GM12878 (cell line): ENCODE results near the gene N4BP3. TPM values are rescaled to one million over a fixed set of nuclear protein-coding genes. Genes with fewer than 3 reads are reported as not detected.

Experiments used
- ATAC-seq: fragments of 200-7000 bp; cut with Tn5 transposase; 3 replicates; pipeline ENCODE4 v1.9.1; 2020; ENCODE audit warnings: mild to moderate bottlenecking, moderate library complexity
- BruUV-seq: library from RNA; stranded (reverse); fragments of 400-500 nt; replicated peaks from 2 replicates; lab custom pipeline; 2021; lab: Mats Ljungman, UMichigan
- CTCF ChIA-PET: fragments of 300-600 bp; sonication (Branson Sonifier 250); formaldehyde crosslinking; extraction: SDS; loops from one replicate; lab custom pipeline; 2021; ENCODE audit warnings: inconsistent platforms; lab: Yijun Ruan, JAX
- POLR2A ChIA-PET: fragments of 350-600 bp; formaldehyde crosslinking; extraction: SDS; loops from one replicate; lab custom pipeline; 2021; ENCODE audit warnings: inconsistent platforms; lab: Charles Lee
- RAD21 ChIA-PET: fragments of 300-600 bp; sonication (Branson Sonifier 250); formaldehyde crosslinking; loops from one replicate; lab custom pipeline; 2023; ENCODE audit warnings: antibody characterized with exemption; ENCODE audit not compliant: unreplicated experiment; lab: Charles Lee
- SMC1A ChIA-PET: fragments of 300-600 bp; sonication (Branson Sonifier 250); formaldehyde crosslinking; loops from one replicate; lab custom pipeline; 2023; ENCODE audit not compliant: unreplicated experiment, uncharacterized antibody; lab: Charles Lee
- DNase-seq: peaks from one replicate; pipeline ENCODE4 v3.0.0-alpha.2; 2011; ENCODE audit warnings: low read depth, low spot score
- FAIRE-seq: peaks from 3 replicates; lab custom pipeline; 2011; peaks lifted over from hg19 to GRCh38; lab: Jason Lieb, UNC
- H2AFZ ChIP-seq: 2 replicates; pipeline ENCODE4 v1.6.0; 2011; ENCODE audit warnings: low read depth, low read length, control low read depth; ENCODE audit not compliant: control insufficient read depth
- H3K27ac ChIP-seq: 2 replicates; pipeline ENCODE4 v1.5.1; 2011; ENCODE audit warnings: control low read depth; ENCODE audit not compliant: control insufficient read depth, insufficient read depth
- H3K27me3 ChIP-seq, 2 experiments: replicated peaks in 1 of 2; 2 replicates each; pipeline versions ENCODE4 v1.6.0 to v1.6.1; 2011; ENCODE audit warnings: low read length in 1 of 2; ENCODE audit not compliant: control insufficient read depth in 2 of 2, insufficient read depth in 2 of 2
- H3K36me3 ChIP-seq, 2 experiments: 2 replicates each; pipeline ENCODE4 v1.5.1; 2011; ENCODE audit warnings: low read length in 1 of 2; ENCODE audit not compliant: control insufficient read depth in 2 of 2, insufficient read depth in 2 of 2
- H3K4me1 ChIP-seq: 2 replicates; pipeline ENCODE4 v1.6.1; 2011; ENCODE audit warnings: mild to moderate bottlenecking, low read length, moderate library complexity, mixed read lengths; ENCODE audit not compliant: control insufficient read depth, insufficient read depth
- H3K4me2 ChIP-seq: 2 replicates; pipeline ENCODE4 v1.6.0; 2011; ENCODE audit warnings: control low read depth; ENCODE audit not compliant: control insufficient read depth, insufficient read depth
- H3K4me3 ChIP-seq: fragments of 200-600 bp; sonication (generic); 2 replicates; pipeline ENCODE4 v1.5.1; 2016
- H3K79me2 ChIP-seq: 2 replicates; pipeline ENCODE4 v1.6.0; 2011; ENCODE audit warnings: low read length; ENCODE audit not compliant: control insufficient read depth, insufficient read depth
- H3K9ac ChIP-seq: 2 replicates; pipeline ENCODE4 v1.8.0; 2011; ENCODE audit warnings: low read length, control low read depth, mixed read lengths; ENCODE audit not compliant: control insufficient read depth, insufficient read depth
- H3K9me3 ChIP-seq: replicated peaks from 3 replicates; pipeline ENCODE4 v1.5.1; 2011; ENCODE audit warnings: mild to moderate bottlenecking, low read length; ENCODE audit not compliant: control insufficient read depth, insufficient read depth
- H4K20me1 ChIP-seq: 2 replicates; pipeline ENCODE4 v1.6.0; 2011; ENCODE audit not compliant: control insufficient read depth, insufficient read depth
- RCOR1 ChIP-seq: conservative IDR thresholded peaks from 2 replicates; pipeline ENCODE4 v1.6.1; 2012; ENCODE audit warnings: low read depth, low read length, improper control_type of control experiment
- WGBS: methylation state at CpG from one replicate; pipeline ENCODE4 v1.1.6; 2016; ENCODE audit warnings: low lambda C conversion rate; ENCODE audit not compliant: insufficient replicate concordance, insufficient coverage; ENCODE audit errors: missing lambda C conversion rate; 5-methylcytosine and 5-hydroxymethylcytosine counted together
- in situ Hi-C: fragments of 300-500 bp; cut with MboI; formaldehyde crosslinking; loops from 9 replicates; pipeline ENCODE4 v1.14.3; 2018; ENCODE audit warnings: mixed read lengths
- intact Hi-C: fragments of 100-400 bp; cut with micrococcal nuclease; formaldehyde crosslinking; loops from one replicate; pipeline ENCODE4 v1.14.2; 2022; ENCODE audit not compliant: unreplicated experiment
- polyA plus RNA-seq, 11 experiments: library from polyadenylated mRNA; depleted of rRNA in 4 of 11; unstranded in 6 of 11; stranded (reverse) in 5 of 11; fragments of >200 nt; fragmentation: Nextera tagmentation in 4 of 11; fragmentation: Illumina TruSeq in 1 of 11; extraction: Ambion mirVana in 4 of 11; extraction: Trizol in 1 of 11; gene quantifications; 1 replicate in 1 of 11; 2 replicates in 10 of 11; pipeline versions ENCODE4 v1.2.1 to v1.2.3, GENCODE V29; 2011 to 2016; ENCODE audit warnings: inconsistent platforms in 2 of 11, missing spikeins in 2 of 11, low read depth in 1 of 11
- total RNA-seq, 4 experiments: library from RNA; depleted of rRNA in 3 of 4; stranded (reverse); fragments of >200 nt in 3 of 4; fragmentation: Illumina TruSeq in 1 of 4; extraction: Trizol in 1 of 4; gene quantifications; 2 replicates each; pipeline versions ENCODE4 v1.2.1 to v1.2.3, GENCODE V29; 2013 to 2021
- TF ChIP-seq, protein P1 (sequence below): IDR thresholded peaks from 2 replicates; pipeline ENCODE4 v1.6.1; 2012; ENCODE audit warnings: low read depth, low read length, improper control_type of control experiment

The N4BP3 gene
- total and polyA plus RNA-seq, 10 of the 15 experiments (the other 5 are each of a cell fraction or from before 2014, with no cell fraction given), result 0.06 to 13.0 (median 4.3) TPM

DNA sequence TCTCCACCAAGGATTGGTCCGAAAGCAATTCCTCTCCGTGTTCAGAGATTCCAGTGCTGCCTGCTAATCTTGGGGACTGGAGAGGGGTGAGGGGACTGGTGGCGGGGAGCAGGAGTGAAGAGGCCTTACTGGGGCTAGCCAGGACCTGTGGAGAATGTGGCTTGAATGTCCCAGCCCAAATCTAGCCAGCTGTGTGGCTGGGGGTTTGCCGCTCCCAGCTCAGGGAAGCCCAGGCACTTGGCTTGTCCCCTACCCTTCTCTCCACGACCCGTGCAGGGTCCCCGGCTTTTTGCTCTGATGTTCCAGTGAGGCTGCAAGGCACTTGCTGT, 2.4 kb downstream of the N4BP3 start:
- CTCF ChIA-PET, result interaction anchor here (0.6 to 3.0 kb wide), 5 partner anchors 27 to 1434 kb away, joined by 3 to 14 read pairs (median 5); partner anchors contain the start of gene NHP2
- Histone ChIP-seq H3K4me2 (peak overlapping the region; percentile 84), H3K9me3 (no peaks in the 10 kb centered on the region), H3K27me3 (no peaks in the 10 kb centered on the region), H3K36me3 (peaks cover 0 to 6% of the 10 kb centered on the region in 2 experiments; a peak in 1 of 4 replicates), H4K20me1 (no peaks in the 10 kb centered on the region), H3K4me1 (peaks cover 39% of the 10 kb centered on the region), H2AFZ (peak overlapping the region; percentile 40; the same call in 1 of the 2 replicates), H3K4me3 (peak overlapping the region; percentile 88), H3K27ac (peak overlapping the region; percentile 72), H3K79me2 (peaks cover 56% of the 10 kb centered on the region), H3K9ac (peak overlapping the region; percentile 70)
- no TSS peak for BruUV-seq
- SMC1A ChIA-PET, result interaction anchor here (1.3 kb wide), 2 partner anchors 10 to 25 kb away, joined by 4 to 7 read pairs; no protein-coding TSS in a partner anchor
- DNase-seq (no peak), FAIRE-seq (no peak), ATAC-seq (0 out of 3 replicates have a peak, but pooled peaks have one; percentile 0)
- RAD21 ChIA-PET, result interaction anchor here (0.6 to 1.1 kb wide), 2 partner anchors 38 kb away, joined by 3 to 4 read pairs; partner anchors contain the start of gene NHP2
- intact Hi-C loops (loop anchor here (10.0 kb wide), 1 partner anchor 1581 kb away; the partner anchor contains the start of gene RNF44), in situ Hi-C loops (loop anchor here (10.0 kb wide), 1 partner anchor 1439 kb away; the partner anchor contains the start of gene RUFY1)
- TF ChIP-seq RCOR1, result 0 out of 2 replicates have a peak, but pooled peaks have one; percentile 3
- TF ChIP-seq, protein P1, sequence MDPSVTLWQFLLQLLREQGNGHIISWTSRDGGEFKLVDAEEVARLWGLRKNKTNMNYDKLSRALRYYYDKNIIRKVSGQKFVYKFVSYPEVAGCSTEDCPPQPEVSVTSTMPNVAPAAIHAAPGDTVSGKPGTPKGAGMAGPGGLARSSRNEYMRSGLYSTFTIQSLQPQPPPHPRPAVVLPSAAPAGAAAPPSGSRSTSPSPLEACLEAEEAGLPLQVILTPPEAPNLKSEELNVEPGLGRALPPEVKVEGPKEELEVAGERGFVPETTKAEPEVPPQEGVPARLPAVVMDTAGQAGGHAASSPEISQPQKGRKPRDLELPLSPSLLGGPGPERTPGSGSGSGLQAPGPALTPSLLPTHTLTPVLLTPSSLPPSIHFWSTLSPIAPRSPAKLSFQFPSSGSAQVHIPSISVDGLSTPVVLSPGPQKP, result no peak
- 6% methylated on average over 6 of the region's 7 CpGs for WGBS
- POLR2A ChIA-PET, result interaction anchor here (0.6 to 1.9 kb wide), 7 partner anchors 10 to 690 kb away, joined by 3 to 7 read pairs (median 4); partner anchors contain the start of genes GRK6 and HNRNPAB
